GM10266 (cell line): ENCODE measurements around the gene ZSCAN18.

Experiments used
- DNase-seq: peaks from one replicate; pipeline ENCODE4 v3.0.0; 2012; ENCODE audit errors: extremely low spot score
- TF ChIP-seq, protein P1 (sequence below): IDR thresholded peaks from 2 replicates; pipeline ENCODE4 v1.5.1; 2012; ENCODE audit warnings: mild to moderate bottlenecking, low read depth; ENCODE audit not compliant: control insufficient read depth, insufficient read depth; ENCODE audit errors: missing control alignments

ZSCAN18 gene

DNA sequence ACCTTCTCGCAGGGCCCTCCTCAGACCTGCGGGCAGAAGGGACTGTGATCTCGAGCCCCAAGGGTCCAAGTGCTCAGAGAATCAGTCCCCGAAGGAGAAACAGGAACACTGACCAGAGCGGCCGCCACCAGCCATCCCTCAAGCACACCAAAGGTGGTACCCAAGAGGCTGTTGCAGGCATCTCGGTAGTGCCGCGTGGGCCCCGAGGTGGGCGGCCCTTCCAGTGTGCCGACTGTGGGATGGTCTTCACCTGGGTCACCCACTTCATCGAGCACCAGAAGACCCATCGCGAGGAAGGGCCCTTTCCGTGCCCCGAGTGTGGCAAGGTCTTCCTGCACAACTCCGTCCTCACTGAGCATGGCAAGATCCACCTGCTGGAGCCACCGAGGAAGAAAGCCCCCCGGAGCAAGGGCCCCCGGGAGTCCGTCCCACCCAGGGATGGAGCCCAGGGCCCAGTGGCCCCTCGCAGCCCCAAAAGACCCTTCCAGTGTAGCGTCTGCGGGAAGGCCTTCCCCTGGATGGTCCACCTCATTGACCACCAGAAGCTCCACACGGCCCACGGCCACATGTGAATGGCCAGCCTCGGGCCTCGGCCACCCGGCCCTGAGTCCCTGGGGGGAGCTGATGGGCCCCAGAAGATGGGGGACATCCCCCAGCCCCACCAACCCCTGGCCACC is 44.4 kb downstream of the ZSCAN18 start:
- TF ChIP-seq, protein P1, sequence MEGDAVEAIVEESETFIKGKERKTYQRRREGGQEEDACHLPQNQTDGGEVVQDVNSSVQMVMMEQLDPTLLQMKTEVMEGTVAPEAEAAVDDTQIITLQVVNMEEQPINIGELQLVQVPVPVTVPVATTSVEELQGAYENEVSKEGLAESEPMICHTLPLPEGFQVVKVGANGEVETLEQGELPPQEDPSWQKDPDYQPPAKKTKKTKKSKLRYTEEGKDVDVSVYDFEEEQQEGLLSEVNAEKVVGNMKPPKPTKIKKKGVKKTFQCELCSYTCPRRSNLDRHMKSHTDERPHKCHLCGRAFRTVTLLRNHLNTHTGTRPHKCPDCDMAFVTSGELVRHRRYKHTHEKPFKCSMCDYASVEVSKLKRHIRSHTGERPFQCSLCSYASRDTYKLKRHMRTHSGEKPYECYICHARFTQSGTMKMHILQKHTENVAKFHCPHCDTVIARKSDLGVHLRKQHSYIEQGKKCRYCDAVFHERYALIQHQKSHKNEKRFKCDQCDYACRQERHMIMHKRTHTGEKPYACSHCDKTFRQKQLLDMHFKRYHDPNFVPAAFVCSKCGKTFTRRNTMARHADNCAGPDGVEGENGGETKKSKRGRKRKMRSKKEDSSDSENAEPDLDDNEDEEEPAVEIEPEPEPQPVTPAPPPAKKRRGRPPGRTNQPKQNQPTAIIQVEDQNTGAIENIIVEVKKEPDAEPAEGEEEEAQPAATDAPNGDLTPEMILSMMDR = no peak
- DNase-seq = no peak

DNA sequence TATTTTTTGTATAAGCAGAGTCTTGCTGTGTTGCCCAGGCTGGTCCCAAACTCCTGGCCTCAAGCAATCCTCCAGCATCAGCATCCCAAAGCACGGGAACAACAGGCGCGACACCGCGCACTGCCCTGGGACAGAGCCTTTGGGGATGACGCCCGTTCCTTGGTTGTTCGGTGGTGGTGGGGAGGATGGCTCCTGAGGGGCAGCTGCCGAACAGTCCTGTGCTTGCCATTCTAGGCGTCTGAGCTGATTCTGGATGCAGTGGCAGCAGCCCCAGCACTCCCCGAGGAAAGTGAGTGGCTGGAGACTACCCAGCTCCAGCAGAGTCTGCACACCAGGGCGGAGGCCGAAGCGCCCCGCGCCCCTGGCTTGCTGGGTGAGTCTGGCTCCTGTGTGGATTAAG is 45.8 kb downstream of the ZSCAN18 start:
- no peak for DNase-seq
- TF ChIP-seq, protein P1 = no peak

DNA sequence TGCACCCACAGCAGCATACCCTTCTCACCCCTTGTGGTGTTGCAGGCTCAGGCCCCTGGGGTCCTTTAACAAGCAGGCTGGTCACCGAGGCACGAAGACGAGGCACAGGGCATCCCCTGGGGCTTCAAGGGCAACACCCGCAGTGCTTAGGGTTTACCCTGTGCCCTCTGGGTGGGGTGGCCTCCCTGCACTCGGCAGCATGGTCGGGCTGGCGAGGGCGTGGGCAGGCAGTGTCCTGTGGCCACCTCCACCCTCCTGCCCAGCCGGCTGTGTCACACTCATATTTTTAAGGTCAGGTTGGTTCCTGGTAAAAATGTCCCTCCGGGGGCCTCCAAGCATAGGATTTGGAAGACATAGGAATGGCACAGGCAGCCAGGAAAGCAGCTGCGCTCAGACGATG is 50.4 kb downstream of the ZSCAN18 start:
- TF ChIP-seq, protein P1 = no peak
- no peak for DNase-seq

DNA sequence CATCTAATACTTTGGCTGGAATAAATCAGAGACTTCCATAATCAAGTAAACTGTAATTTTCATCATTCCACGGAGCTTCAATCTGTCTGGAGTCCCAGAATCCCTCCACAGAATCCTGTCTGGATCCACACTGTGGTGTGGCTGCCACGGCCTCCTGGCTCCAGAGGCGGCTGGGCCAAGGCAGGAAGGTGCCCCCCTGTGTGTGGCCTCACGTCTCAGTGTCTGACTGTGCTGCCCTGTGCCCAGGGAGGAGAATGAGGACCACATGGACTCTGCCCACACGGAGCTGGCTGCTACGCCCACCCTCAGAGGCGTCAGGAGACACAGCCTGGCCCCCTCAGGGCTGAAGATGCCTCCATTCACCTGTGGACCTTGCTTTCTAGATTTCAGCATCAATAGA is 51.2 kb downstream of the ZSCAN18 start:
- TF ChIP-seq, protein P1 = no peak
- no peak for DNase-seq

DNA sequence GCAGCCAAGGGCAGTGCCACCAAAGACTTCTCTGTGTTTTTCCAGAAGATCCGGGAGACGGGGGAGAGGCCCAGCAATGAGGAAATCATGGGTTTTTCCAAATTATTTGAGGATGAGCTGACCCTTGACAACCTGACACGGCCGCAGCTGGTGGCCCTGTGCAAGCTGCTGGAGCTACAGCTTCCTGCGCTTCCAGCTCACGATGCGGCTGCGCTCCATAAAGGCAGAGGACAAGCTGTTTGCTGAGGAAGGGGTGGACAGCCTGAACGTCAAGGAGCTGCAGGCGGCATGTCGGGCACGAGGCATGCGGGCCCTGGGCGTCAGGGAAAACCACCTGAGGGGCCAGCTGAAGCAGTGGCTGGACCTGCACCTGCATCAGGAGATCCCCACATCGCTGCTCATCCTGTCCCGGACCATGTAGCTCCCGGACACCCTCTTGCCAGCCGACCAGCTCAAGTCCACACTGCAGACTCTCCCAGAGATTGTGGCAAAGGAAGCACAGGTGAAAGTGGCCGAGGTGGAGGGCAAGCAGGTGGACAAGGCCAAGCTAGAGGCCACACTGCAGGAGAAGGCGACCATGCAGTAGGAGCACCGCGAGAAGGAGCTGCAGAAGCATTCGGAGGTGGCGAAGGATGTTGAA is 52.5 kb downstream of the ZSCAN18 start:
- DNase-seq = no peak
- TF ChIP-seq, protein P1 = no peak

DNA sequence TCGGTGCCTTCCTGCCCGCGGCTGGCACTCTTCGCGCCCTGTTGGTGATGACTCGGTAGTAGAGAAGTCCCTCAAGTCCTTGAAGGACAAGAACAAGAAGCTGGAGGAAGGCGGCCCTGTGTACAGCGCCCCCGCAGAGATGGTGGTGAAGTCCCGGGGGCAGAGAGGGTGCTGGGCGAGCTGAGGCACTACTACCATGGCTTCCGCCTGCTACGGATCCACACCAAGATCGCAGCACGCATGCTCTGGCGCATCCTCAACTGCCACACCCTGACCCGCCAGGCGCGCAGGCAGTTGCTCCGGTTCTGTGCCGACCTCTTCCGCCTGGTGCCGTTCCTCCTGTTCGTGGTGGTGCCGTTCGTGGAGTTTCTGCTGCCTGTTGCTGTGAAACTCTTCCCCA is 53.1 kb downstream of the ZSCAN18 start:
- TF ChIP-seq, protein P1 = no peak

DNA sequence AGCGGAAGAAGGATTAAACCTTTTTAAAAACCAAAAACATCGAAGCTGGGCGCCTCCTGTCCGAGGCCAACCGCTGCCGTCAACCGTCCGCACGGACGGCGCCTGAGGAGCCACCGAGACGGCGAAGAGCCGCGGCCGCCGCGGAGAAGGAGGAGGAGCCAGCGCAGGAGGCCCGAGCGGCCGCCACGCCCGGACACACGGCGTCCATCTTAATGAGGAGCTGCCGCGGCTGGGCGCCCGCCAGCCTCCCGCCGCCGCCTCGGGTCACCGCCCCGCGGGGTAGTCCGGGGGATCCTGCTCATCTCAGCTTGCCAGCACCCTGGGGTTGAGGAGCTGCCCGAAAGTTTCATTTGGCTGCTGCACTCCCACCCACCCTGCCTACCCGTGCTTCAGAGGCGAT is 53.6 kb downstream of the ZSCAN18 start:
- TF ChIP-seq, protein P1 = no peak
- no peak for DNase-seq

More for the DNA sequence above, 53.1 kb downstream of the ZSCAN18 start:
- DNase-seq = no peak
